Cardiac muscle cell (in vitro differentiated cells and primary cell): ENCODE data around the gene SETBP1. TPM values are rescaled to one million over a fixed set of nuclear protein-coding genes. Genes with fewer than 3 reads are reported as not detected.

Experiments used
- DNase-seq, 2 donors: peaks; one replicate each; pipeline versions ENCODE4 v3.0.0 to v3.0.0-alpha.2; 2010 to 2017; ENCODE audit warnings: low read depth in 1 of 2, low spot score in 1 of 2
- H3K27ac ChIP-seq: fragments of 200-600 bp; sonication (generic); 2 replicates; pipeline ENCODE4 v1.5.1; 2016
- H3K27me3 ChIP-seq: fragments of 200-600 bp; sonication (generic); 2 replicates; pipeline ENCODE4 v1.6.0; 2016; ENCODE audit warnings: control low read depth
- H3K36me3 ChIP-seq: fragments of 200-600 bp; sonication (generic); 2 replicates; pipeline ENCODE4 v1.5.1; 2016; ENCODE audit warnings: control low read depth
- H3K4me1 ChIP-seq: fragments of 200-600 bp; sonication (generic); 2 replicates; pipeline ENCODE4 v1.8.1; 2017; ENCODE audit warnings: low read depth, mild to moderate bottlenecking, mixed run types
- H3K4me3 ChIP-seq: fragments of 200-600 bp; sonication (generic); 2 replicates; pipeline ENCODE4 v1.5.1; 2016; ENCODE audit warnings: mild to moderate bottlenecking
- H3K9me3 ChIP-seq: fragments of 200-600 bp; sonication (generic); 2 replicates; pipeline ENCODE4 v1.5.1; 2017; ENCODE audit warnings: low read depth, mild to moderate bottlenecking, control low read depth
- polyA plus RNA-seq: library from polyadenylated mRNA; unstranded; fragments of >200 nt; fragmentation: Nextera tagmentation; extraction: Ambion mirVana; gene quantifications from 2 replicates; pipeline ENCODE4 v1.2.1, GENCODE V29; 2016
- total RNA-seq: library from RNA; depleted of rRNA; stranded (reverse); fragments of >200 nt; gene quantifications from 2 replicates; pipeline ENCODE4 v1.2.3, GENCODE V29; 2016
- TF ChIP-seq, protein P1 (sequence below): IDR thresholded peaks from 2 replicates; pipeline ENCODE4 v1.5.1; 2012; ENCODE audit warnings: low read depth, mild to moderate bottlenecking, low read length

SETBP1 gene
- total and polyA plus RNA-seq, 2 experiments from 2014 or later: 6.3 to 30.6 TPM

DNA sequence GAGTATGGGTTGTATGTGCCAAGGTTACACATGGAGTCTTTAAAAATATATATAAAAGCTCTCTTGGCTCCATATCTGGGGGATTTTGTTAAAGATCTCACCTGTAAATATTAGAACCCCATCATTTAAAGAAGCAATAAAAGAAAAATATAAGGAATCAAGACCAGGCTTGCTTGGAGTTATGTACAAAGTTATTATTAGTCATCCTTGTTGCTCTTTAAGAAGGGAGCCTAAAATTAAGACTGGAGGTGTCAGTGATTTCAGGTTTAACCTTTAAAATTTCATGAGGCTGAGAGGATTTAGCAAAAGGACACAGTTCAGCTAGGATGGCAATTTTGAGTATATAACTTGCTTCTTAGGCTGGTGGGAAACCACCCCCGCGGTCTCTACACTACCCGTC is 181.4 kb downstream of the SETBP1 start:
- H3K4me3 ChIP-seq: no peak overlapping the region
- peaks cover 36% of the 10 kb centered on the region for H3K4me1 ChIP-seq
- DNase-seq: no peak

GRCh38 chr18:44866103-44866502 is 185.4 kb downstream of the SETBP1 start:
- DNase-seq: no peak
- TF ChIP-seq, protein P1, sequence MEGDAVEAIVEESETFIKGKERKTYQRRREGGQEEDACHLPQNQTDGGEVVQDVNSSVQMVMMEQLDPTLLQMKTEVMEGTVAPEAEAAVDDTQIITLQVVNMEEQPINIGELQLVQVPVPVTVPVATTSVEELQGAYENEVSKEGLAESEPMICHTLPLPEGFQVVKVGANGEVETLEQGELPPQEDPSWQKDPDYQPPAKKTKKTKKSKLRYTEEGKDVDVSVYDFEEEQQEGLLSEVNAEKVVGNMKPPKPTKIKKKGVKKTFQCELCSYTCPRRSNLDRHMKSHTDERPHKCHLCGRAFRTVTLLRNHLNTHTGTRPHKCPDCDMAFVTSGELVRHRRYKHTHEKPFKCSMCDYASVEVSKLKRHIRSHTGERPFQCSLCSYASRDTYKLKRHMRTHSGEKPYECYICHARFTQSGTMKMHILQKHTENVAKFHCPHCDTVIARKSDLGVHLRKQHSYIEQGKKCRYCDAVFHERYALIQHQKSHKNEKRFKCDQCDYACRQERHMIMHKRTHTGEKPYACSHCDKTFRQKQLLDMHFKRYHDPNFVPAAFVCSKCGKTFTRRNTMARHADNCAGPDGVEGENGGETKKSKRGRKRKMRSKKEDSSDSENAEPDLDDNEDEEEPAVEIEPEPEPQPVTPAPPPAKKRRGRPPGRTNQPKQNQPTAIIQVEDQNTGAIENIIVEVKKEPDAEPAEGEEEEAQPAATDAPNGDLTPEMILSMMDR: no peak
- H3K27me3 ChIP-seq: no peaks in the 10 kb centered on the region
- H3K9me3 ChIP-seq: no peaks in the 10 kb centered on the region
- H3K4me3 ChIP-seq: no peak overlapping the region
- no peaks in the 10 kb centered on the region for H3K36me3 ChIP-seq
- H3K4me1 ChIP-seq: peaks cover 26% of the 10 kb centered on the region
- no peak overlapping the region for H3K27ac ChIP-seq

More for the DNA sequence above, 181.4 kb downstream of the SETBP1 start:
- TF ChIP-seq, protein P1: no peak
- no peaks in the 10 kb centered on the region for H3K9me3 ChIP-seq
- no peak overlapping the region for H3K27ac ChIP-seq
- H3K27me3 ChIP-seq: peaks cover 12% of the 10 kb centered on the region
- H3K36me3 ChIP-seq: no peaks in the 10 kb centered on the region

DNA sequence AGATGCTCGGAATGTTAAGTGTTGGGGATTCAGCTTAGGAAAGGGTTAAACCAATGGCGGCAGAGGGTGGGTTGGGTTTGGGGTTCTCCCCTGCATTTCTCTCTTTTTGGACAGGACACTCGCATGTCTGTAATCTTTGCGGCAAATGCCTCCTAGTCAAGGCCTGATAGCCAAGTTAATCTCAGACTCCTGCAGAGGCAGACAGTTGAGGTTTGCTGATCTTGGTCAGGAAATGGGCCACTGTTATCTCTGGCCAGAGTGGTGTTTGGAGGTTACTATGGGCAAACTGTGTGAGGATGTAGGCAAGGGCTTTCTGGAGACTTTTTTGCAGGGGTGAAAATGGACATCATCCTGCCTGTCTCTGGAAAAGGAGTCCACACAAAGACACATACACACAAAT is 188.8 kb downstream of the SETBP1 start:
- DNase-seq: no peak
- H3K27ac ChIP-seq: no peak overlapping the region
- H3K9me3 ChIP-seq: no peaks in the 10 kb centered on the region
- no peaks in the 10 kb centered on the region for H3K36me3 ChIP-seq
- no peaks in the 10 kb centered on the region for H3K27me3 ChIP-seq
- no peak overlapping the region for H3K4me3 ChIP-seq
- TF ChIP-seq, protein P1: no peak
- H3K4me1 ChIP-seq: peaks cover 21% of the 10 kb centered on the region

DNA sequence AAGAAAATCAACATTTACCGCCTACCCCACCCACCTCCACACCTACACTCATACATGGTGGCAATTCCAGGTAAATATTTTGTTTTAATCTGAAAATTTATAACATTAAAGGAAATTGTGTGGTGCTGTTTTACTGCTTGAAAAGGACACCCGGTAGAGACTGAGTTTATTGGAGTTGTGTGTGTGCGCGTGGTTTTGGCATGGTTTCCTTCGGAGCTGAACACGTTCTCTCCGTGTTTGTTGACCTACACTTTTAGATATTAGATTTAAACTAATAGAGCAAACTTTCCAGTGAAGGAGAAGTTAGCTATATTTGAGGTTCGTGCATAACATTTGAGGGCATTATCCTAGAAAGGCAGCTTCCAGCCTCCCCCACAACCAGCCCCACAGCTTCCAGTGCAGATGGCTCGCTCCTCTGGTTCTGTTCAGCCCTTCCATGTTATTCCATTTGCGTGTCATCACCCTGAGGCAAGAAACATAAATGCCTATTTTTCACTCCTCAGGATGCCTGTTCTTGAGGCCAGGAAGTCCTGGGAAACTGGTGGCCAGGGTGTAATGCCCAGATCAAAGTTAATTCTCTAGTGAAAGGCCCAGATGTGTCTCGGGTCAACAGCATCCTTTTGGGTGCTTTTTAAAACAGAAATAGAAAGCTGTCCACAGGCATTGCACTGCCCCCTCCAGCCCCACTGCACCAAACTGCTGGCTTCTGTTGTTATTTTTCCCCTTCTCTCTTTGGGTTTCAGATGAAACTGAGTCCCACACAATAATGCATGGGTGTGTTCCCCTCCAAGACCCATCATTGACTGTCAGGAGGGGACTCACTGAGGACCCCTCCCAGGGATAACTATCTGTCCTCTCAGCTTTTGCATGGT is 190.2 kb downstream of the SETBP1 start:
- Histone ChIP-seq H3K4me1 (peaks cover 8% of the 10 kb centered on the region), H3K9me3 (no peaks in the 10 kb centered on the region), H3K36me3 (no peaks in the 10 kb centered on the region), H3K27me3 (no peaks in the 10 kb centered on the region), H3K4me3 (no peak overlapping the region), H3K27ac (no peak overlapping the region)
- TF ChIP-seq, protein P1: no peak
- DNase-seq: no peak

DNA sequence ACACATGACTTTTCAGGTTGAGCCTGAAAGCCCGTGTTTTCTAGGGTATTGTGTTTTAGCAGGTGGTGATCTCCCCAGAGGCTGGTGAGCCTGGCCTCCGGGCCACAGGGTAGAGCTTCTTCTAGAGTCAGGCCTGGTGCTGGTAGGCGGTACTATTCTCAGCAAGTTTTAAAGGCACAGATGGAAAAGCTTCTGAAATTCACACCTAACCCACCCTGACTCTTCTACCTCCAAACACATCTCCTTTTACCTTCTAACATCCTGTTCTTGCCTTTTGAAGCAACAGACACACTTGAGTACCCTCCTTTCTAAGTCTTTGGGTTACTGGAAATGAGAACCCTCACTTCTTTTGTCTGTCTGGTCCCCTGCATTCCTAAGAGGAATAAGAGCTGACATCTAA is 191.1 kb downstream of the SETBP1 start:
- no peak overlapping the region for H3K4me3 ChIP-seq

More for the DNA sequence above, 191.1 kb downstream of the SETBP1 start:
- TF ChIP-seq, protein P1: no peak
- DNase-seq: no peak
- Histone ChIP-seq H3K9me3 (no peaks in the 10 kb centered on the region), H3K27me3 (no peaks in the 10 kb centered on the region), H3K4me1 (no peaks in the 10 kb centered on the region), H3K36me3 (no peaks in the 10 kb centered on the region), H3K27ac (no peak overlapping the region)
